MM.1S (cell line): ENCODE results near the gene TRAP1.

ENCODE experiments used
- EZH2 ChIP-seq: fragments of 300-600 bp; sonication (generic); optimal IDR thresholded peaks from 2 replicates; pipeline ENCODE3; 2017; ENCODE audit warnings: low read depth, mild to moderate bottlenecking, antibody characterized with exemption, low read length, mixed read lengths
- EZH2phosphoT487 ChIP-seq: fragments of 300-600 bp; sonication (generic); IDR thresholded peaks from 2 replicates; pipeline ENCODE4 v1.6.1; 2018; ENCODE audit warnings: antibody characterized with exemption, low read length
- TF ChIP-seq, protein P1 (sequence below): fragments of 300-600 bp; sonication (generic); IDR thresholded peaks from 2 replicates; pipeline ENCODE4 v1.5.1; 2016; ENCODE audit warnings: antibody characterized with exemption, low read length, mixed read lengths

DNA sequence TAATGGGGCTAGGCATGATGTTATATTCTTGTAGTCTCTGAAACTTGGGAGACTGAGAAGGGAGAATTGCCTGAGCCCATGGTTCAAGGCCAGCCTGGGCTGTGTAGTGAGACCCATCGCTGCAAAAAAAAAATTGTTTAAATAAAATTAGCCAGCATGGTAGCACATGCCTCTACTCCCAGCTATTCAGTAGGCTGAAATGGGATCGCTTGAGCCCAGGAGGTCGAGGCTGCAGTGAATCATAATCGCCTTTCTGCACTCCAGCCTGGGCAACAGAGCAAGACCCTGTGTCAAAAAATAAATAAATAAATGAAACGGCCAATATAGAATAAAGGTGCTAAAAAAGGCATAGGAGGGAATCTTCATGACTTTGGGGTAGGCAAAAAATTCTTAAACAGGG, 92.0 kb downstream of the TRAP1 start:
- TF ChIP-seq, protein P1, sequence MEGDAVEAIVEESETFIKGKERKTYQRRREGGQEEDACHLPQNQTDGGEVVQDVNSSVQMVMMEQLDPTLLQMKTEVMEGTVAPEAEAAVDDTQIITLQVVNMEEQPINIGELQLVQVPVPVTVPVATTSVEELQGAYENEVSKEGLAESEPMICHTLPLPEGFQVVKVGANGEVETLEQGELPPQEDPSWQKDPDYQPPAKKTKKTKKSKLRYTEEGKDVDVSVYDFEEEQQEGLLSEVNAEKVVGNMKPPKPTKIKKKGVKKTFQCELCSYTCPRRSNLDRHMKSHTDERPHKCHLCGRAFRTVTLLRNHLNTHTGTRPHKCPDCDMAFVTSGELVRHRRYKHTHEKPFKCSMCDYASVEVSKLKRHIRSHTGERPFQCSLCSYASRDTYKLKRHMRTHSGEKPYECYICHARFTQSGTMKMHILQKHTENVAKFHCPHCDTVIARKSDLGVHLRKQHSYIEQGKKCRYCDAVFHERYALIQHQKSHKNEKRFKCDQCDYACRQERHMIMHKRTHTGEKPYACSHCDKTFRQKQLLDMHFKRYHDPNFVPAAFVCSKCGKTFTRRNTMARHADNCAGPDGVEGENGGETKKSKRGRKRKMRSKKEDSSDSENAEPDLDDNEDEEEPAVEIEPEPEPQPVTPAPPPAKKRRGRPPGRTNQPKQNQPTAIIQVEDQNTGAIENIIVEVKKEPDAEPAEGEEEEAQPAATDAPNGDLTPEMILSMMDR, result no peak
- TF ChIP-seq EZH2 (no peak), EZH2phosphoT487 (no peak)
